HG03520 (cell line): Measurements from ENCODE around the gene ALDH4A1.

Source experiments
- ATAC-seq: cut with Tn5 transposase; IDR thresholded peaks from one replicate; pipeline ENCODE4 v1.9.1; 2021; ENCODE audit warnings: mild to moderate bottlenecking, moderate library complexity; ENCODE audit not compliant: unreplicated experiment

The ALDH4A1 gene

GRCh38 chr1:18922848-18923755 lies 20.7 kb upstream of the ALDH4A1 start:
- ATAC-seq = no peak

GRCh38 chr1:18922319-18922726 lies 20.0 kb upstream of the ALDH4A1 start:
- ATAC-seq = no peak

- ATAC-seq = no peak
These were observed 19.3 kb upstream of the ALDH4A1 start for GRCh38 chr1:18921516-18922251.

DNA sequence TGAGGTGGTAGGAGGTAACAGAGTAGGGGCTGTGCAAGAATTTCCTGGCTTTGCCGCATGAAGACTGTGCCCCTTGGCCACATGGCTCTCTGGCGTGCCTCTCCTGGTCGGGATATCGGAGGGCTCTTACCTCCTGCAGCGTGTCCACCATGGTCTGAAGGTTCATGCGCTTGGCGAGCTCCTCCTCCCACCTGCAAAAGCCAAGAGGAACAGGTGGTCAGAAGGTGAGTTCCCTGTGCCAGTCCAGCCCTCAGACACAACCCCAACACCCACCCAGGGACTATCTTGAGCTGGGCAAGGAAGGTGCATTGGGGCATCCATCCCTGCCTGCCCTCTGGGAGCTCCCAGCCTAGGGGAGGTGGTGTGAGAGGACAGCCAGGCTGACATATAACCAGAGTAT lies 18.6 kb upstream of the ALDH4A1 start:
- no peak for ATAC-seq

DNA sequence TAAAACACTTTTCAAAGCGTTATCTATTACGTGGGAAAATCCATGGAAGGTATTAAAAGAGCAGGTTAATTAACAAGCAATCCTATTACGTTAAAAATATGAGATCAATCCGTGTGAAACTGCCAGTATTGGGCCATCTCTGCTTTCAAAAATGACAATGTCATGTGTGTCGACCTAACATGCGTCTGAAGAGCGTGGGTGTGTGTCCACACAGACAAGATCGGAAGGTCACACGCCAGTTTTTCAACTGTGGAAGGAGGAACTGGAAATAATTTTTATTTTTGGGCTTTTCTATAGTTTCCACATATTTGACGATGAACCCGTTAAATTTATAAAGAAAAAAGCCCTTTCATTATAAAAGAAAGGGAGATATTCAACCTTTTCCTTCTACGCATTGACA lies 17.6 kb upstream of the ALDH4A1 start:
- ATAC-seq = no peak

GRCh38 chr1:18919197-18919905 lies 17.0 kb upstream of the ALDH4A1 start:
- no peak for ATAC-seq

- ATAC-seq = no peak
These were observed 16.1 kb upstream of the ALDH4A1 start for GRCh38 chr1:18918417-18918816.

- no peak for ATAC-seq
These were observed 14.9 kb upstream of the ALDH4A1 start for GRCh38 chr1:18917071-18917799.

- no peak for ATAC-seq
These were observed 13.0 kb upstream of the ALDH4A1 start for GRCh38 chr1:18915341-18915740.

GRCh38 chr1:18913065-18913835 lies 10.9 kb upstream of the ALDH4A1 start:
- ATAC-seq = no peak

DNA sequence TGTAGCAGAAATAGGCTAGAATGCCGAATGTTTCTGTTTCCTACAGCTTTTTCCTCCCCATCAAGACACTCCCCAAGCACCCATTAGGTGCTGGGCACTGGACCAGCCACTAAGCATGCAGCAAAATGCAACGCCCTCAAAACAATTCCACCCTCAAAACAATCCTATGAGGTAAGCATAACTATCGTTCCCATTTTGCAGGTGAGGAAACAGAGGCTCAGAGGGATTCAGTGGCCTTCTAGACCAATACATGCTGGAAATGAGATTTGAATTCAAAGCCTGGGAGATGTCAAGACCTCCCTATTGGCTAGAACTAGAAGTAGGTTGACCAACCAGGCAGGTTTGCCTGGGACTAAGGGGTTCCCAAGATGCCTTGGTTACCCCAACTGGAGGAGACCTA lies 10.2 kb upstream of the ALDH4A1 start:
- ATAC-seq = no peak

GRCh38 chr1:18908911-18909771 lies 6.8 kb upstream of the ALDH4A1 start:
- ATAC-seq = no peak

GRCh38 chr1:18907917-18908845 lies 5.8 kb upstream of the ALDH4A1 start:
- no peak for ATAC-seq

DNA sequence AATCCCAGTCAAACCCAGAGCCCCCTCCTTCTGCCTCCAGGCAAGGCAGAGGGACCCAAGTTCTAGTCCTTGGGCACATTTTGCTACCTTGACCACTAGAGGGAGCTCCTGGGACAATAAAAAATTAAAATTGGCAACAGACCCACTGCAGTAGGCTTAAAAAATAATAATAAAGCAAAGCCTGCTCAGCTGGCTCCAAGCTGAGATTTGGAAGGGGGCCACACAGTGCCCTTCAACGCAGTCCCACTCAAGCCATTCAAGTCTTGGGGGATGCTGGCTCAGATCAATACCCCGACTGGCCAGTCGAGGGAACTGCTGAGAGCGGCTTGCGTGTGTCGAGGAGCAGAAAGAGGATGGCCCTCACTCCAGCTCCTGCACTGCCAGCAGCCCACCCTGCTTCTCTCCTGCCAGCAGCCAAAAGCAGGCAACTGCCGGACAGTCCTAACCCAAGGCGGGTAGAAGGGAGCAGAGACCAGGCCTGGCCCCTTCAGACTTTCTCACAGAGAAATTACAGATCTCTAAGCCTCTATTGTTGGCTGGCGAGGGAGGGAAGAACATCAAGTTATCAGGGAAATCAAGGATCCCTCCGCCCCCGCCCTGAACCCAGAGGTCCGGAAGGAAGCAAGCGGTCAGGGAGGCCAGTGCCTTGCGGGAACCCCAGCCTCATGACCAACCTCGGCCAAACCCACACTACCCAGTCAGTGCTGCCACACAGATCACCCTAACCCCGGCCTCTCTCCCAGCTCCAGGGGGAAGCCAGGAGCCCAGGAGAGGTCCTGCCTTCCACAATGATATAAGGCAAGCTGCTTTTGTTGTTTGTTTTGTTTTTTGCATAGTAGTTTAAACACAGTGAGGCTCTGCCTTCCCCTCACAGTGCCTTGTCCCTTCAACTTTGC lies 4.9 kb upstream of the ALDH4A1 start:
- ATAC-seq = no peak

DNA sequence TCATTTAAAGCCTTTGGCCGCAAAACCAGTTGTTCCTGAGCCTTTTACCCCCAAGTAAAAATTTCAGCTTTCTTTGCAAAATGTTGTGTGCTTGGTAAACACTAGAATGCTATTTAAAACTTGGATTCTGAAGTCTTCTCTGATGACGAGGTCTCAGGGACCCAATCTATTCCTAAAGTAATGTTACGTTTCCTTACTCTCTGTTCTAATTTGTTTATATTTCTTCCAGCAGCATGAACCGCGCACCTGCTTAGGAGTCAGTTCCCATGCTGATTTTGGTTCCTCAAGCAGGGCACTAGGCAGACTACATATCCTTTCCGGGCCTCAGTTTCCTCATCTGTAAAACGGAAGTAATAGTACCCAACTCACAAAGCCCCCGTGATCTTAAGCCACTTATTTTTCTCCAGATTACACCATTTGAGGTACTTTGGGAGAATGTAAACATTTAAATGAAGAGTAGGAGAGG lies 969 bp upstream of the ALDH4A1 start:
- ATAC-seq = no peak

DNA sequence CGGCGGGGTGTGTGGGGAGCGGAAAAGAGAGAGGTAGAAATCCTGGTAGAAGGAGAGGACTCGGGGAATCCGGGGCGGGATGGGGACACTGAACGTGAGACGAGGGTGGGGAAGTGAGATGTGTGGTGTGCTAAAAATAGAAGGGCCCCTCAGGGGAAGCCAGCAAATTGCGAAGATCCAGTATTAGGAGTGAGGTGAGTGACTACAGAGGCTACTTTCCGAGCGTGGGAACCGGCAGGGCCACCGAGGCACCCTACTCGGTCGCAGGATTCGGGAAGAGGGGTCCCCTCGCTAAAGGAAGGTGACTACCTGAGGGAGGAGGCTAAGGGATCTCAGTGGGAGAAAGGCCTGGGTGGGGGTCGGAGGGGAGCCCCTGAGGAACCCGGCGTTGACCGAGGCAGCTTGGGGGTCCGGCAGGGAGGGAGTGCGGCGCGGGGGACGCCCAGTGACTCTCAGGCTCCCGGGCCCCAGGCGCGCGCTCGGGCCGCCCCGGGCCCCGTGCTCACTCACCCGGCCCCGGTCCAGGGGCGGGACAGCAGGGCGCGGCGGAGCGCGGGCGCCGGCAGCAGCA lies 318 bp downstream of the ALDH4A1 start:
- no peak for ATAC-seq
